HEK293T (cell line): Measurements from ENCODE around the gene C9.

Experiments
- BHLHE40 ChIP-seq: fragments of 450-650 bp; IDR thresholded peaks from 2 replicates; pipeline ENCODE4 v1.6.1; 2016; ENCODE audit warnings: mild to moderate bottlenecking, moderate library complexity, borderline replicate concordance
- FOXA1 ChIP-seq: fragments of 450-650 bp; IDR thresholded peaks from 2 replicates; pipeline ENCODE4 v1.6.1; 2016; ENCODE audit warnings: mild to moderate bottlenecking
- L3MBTL2 ChIP-seq: fragments of 450-650 bp; conservative IDR thresholded peaks from 2 replicates; pipeline ENCODE4 v1.6.1; 2016; ENCODE audit warnings: mild to moderate bottlenecking
- SP1 ChIP-seq: fragments of 450-650 bp; IDR thresholded peaks from 2 replicates; pipeline ENCODE4 v1.6.1; 2017
- SUZ12 ChIP-seq: fragments of 450-650 bp; IDR thresholded peaks from 2 replicates; pipeline ENCODE4 v1.6.1; 2016; ENCODE audit warnings: mild to moderate bottlenecking
- ZNF384 ChIP-seq: fragments of 450-650 bp; IDR thresholded peaks from 2 replicates; pipeline ENCODE4 v1.6.1; 2016

DNA sequence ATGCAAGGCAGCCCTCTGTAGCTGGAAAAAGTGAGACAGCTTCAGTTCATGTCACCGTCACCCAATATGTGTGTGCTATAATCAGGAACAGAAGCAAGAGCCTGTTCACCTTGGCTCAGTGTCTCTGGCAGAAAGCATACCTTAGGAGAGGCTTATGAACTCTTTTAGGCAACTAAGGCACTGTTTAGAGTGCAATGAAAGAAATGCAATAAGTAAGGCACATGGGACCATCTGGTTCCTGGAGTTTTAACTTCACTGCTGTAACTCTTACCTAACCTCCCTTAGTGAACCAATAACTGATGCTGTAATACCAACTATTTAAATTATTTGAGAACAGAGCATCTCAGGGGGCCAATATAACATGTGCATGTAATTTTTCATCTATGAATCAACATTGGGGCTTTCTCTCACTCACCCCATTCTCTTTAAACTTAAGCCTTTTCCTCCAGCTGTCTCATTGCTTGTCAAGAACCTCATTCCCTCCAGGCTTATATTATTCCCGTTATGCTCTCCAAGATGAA, 32.4 kb downstream of the C9 start:
- no peak for TF ChIP-seq SP1
- TF ChIP-seq SUZ12: no peak
- TF ChIP-seq ZNF384: no peak
- no peak for TF ChIP-seq L3MBTL2
- TF ChIP-seq FOXA1: no peak
- no peak for TF ChIP-seq BHLHE40
